ENCODE data around the gene SNX1. TPM values are rescaled to one million over a fixed set of nuclear protein-coding genes. Genes with fewer than 3 reads are reported as not detected.

Gene SNX1
- total and polyA plus RNA-seq, 2 of the 13 experiments (the other 11 are each of a cell fraction or from before 2014, with no cell fraction given): 29.3 to 60.1 TPM

GRCh38 chr15:64162869-64163658 is 67.3 kb downstream of the SNX1 start, which contains the start of gene PPIB (continued):
- TF ChIP-seq NFIB (CRISPR knock-in tag; IDR thresholded peaks at IDR 0.05; ENCODE audit: borderline replicate concordance) (no peak), E2F5 (CRISPR knock-in tag; conservative IDR thresholded peaks at IDR 0.05) (peak; percentile 11; the same call in 1 of the 2 replicates), SMC3 (IDR thresholded peaks at IDR 0.05; ENCODE audit: low read length) (no peak), GTF2F1 (IDR thresholded peaks at IDR 0.05; ENCODE audit: low read length) (no peak), TCF7 (IDR thresholded peaks at IDR 0.05; ENCODE audit: low read depth) (no peak), ZIK1 (CRISPR knock-in tag; IDR thresholded peaks at IDR 0.05; ENCODE audit: borderline replicate concordance, low read depth) (peak; percentile 60; the same call in 1 of the 2 replicates), PHF20 (CRISPR knock-in tag; IDR thresholded peaks at IDR 0.05) (peak; percentile 57), TFDP1 (CRISPR knock-in tag; IDR thresholded peaks at IDR 0.05; ENCODE audit: borderline replicate concordance) (peak; percentile 41; the same call in 1 of the 2 replicates), ZSCAN20 (CRISPR knock-in tag; IDR thresholded peaks at IDR 0.05; ENCODE audit: borderline replicate concordance) (0 out of 2 replicates have a peak, but pooled peaks have one; percentile 24), RFX3 (CRISPR knock-in tag; IDR thresholded peaks at IDR 0.05) (no peak), ZNF674 (CRISPR knock-in tag; IDR thresholded peaks at IDR 0.05; ENCODE audit: low read depth) (peak; percentile 65; the same call in 1 of the 2 replicates), POGK (CRISPR knock-in tag; conservative IDR thresholded peaks at IDR 0.05) (peak; percentile 62; the same call in 1 of the 2 replicates), ETV6 (CRISPR knock-in tag; conservative IDR thresholded peaks at IDR 0.05) (no peak), ATF4 (CRISPR knock-in tag; IDR thresholded peaks at IDR 0.05) (peak in 1 of 2 experiments; percentile 20; a peak in 1 of 4 replicates), MXI1 (IDR thresholded peaks at IDR 0.05; ENCODE audit: borderline replicate concordance, low read depth, low read length) (peak; percentile 78; the same call in 1 of the 3 replicates), KDM5B (CRISPR knock-in tag; IDR thresholded peaks at IDR 0.05; ENCODE audit: borderline replicate concordance) (peak; percentile 79; the same call in 1 of the 2 replicates), SP2 (CRISPR knock-in tag; IDR thresholded peaks at IDR 0.05) (peak; percentile 90), ZNF75D (CRISPR knock-in tag; IDR thresholded peaks at IDR 0.05; ENCODE audit: borderline replicate concordance) (0 out of 2 replicates have a peak, but pooled peaks have one; percentile 31), EP300 (IDR thresholded peaks at IDR 0.05; ENCODE audit: low read depth in 2 of 2, low read length in 2 of 2) (0 out of 4 replicates have a peak, but pooled peaks of 1 of the 2 experiments have one; percentile 19), EP300 (CRISPR knock-in tag; IDR thresholded peaks at IDR 0.05; ENCODE audit: borderline replicate concordance) (no peak), POGZ (CRISPR knock-in tag; IDR thresholded peaks at IDR 0.05) (no peak; the same call in 1 of the 2 replicates), FOXK1 (CRISPR knock-in tag; IDR thresholded peaks at IDR 0.05; ENCODE audit: borderline replicate concordance, low read depth) (peak; percentile 58; the same call in 1 of the 2 replicates), PHF21A (CRISPR knock-in tag; IDR thresholded peaks at IDR 0.05) (no peak), SPEN (CRISPR knock-in tag; IDR thresholded peaks at IDR 0.05; ENCODE audit: low read depth) (peak; percentile 52; the same call in 1 of the 2 replicates), ZBTB8A (CRISPR knock-in tag; IDR thresholded peaks at IDR 0.05; ENCODE audit: borderline replicate concordance, low read depth) (peak; percentile 30; the same call in 1 of the 2 replicates)

Measured in HepG2 (cell line).